ENCODE measurements around the gene BGN.

Gene BGN

DNA sequence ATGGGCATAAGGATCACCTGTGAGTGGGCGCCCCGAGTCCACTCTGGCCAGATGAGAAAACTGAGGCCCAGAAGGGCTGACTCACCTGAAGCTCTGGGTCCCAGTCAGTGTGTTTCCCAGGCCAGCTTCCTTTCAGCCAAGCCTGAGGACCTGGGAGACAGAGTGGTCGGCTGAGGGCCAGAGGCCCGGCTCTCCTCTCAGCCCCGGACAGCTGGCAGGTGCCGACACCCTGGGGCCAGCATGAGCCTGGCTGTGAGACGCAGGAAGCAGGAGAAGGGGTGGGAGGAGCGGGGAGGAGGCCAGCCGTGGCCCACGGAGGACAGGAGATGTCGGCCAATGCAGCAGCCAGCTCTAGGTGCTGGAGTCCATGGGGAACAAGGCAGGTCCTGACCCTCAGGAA, 51.6 kb downstream of the BGN start:
- in situ Hi-C loops (cut with HindIII; ENCODE audit: low pct_ligation_motif_present, low sequenced_read_pairs): no loop called here
- no peaks in the 10 kb centered on the region for H3K36me3 ChIP-seq (replicated peaks)
- H3K4me3 ChIP-seq (ENCODE audit: low read depth, low read length): no peak overlapping the region
- no peak overlapping the region for H3K27ac ChIP-seq
- no peak for TF ChIP-seq CTCF (IDR thresholded peaks at IDR 0.05; ENCODE audit: low read depth, low read length, missing control alignments)
- DNase-seq: no peak
- no peaks in the 10 kb centered on the region for H3K27me3 ChIP-seq (replicated peaks)

DNA sequence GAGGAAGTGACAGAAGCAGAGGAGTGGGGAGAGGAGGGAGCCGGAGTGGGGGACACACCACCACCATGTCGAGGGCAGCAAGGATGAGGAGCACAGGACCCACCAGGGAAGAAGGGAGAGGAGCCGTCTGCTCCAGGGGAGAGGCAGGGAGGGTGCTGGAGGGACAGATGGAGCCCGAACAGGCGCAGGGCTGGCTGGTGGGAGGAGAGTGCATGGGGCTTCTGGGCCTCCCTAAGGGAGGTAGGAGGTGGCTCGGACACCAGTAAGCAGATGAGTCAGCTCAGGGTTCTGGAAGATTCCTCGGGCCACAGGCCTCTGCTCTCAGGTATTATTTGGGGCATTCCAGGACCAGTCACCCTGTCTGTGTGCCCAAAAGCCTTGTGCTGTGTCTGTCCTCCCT, 52.4 kb downstream of the BGN start:
- TF ChIP-seq CTCF (IDR thresholded peaks at IDR 0.05; ENCODE audit: low read depth, low read length, missing control alignments): no peak
- DNase-seq: no peak
- H3K36me3 ChIP-seq (replicated peaks): no peaks in the 10 kb centered on the region
- no peaks in the 10 kb centered on the region for H3K27me3 ChIP-seq (replicated peaks)
- in situ Hi-C loops (cut with HindIII; ENCODE audit: low pct_ligation_motif_present, low sequenced_read_pairs): no loop called here
- no peak overlapping the region for H3K27ac ChIP-seq
- H3K4me3 ChIP-seq (ENCODE audit: low read depth, low read length): no peak overlapping the region

GRCh38 chrX:153549231-153549630, 54.5 kb downstream of the BGN start:
- Histone ChIP-seq H3K27me3 (replicated peaks) (no peaks in the 10 kb centered on the region), H3K36me3 (replicated peaks) (no peaks in the 10 kb centered on the region), H3K27ac (no peak overlapping the region), H3K4me3 (ENCODE audit: low read depth, low read length) (no peak overlapping the region)
- no peak for DNase-seq
- in situ Hi-C loops (cut with HindIII; ENCODE audit: low pct_ligation_motif_present, low sequenced_read_pairs): no loop called here
- TF ChIP-seq CTCF (IDR thresholded peaks at IDR 0.05; ENCODE audit: low read depth, low read length, missing control alignments): no peak

DNA sequence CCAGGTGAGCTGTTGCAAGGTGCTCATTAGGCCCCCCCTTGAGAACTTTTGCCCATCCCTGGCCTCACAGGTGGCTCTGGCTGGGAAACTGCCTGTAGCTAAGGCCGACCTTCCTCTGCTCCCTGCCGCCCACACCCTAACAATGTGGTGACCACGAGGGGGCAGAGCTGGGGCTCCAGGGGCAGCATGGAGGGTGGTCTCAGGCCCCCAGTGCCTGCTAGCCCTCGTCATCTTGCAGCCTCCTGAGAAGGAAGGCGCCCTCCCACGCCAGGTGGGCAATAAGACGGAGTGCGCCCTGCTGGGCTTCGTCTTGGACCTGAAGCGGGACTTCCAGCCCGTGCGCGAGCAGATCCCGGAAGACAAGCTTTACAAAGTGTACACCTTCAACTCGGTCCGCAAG, 55.0 kb downstream of the BGN start:
- Histone ChIP-seq H3K36me3 (replicated peaks) (no peaks in the 10 kb centered on the region), H3K27ac (no peak overlapping the region), H3K27me3 (replicated peaks) (no peaks in the 10 kb centered on the region), H3K4me3 (ENCODE audit: low read depth, low read length) (no peak overlapping the region)
- in situ Hi-C loops (cut with HindIII; ENCODE audit: low pct_ligation_motif_present, low sequenced_read_pairs): no loop called here
- peak; percentile 3 for TF ChIP-seq CTCF (IDR thresholded peaks at IDR 0.05; ENCODE audit: low read depth, low read length, missing control alignments)
- DNase-seq: no peak

DNA sequence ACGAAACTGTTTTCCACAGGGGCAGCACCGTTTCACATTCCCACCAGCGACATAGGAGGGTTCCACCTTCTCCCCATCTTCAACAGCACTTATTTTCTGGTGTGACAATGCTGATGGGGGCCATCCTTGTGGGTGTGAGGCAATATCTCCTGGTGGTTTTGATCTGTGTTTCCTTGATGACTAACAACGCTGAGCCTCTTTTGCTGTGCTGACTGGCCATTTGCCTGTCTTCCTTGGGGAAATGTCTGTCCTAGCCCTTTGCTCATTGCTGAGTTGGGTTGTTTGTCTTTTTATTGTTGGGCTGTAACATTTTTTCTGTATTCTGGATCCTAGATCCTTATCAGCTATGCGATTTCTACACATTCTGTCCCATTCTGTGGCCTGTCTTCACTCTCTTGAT, 56.4 kb downstream of the BGN start:
- H3K36me3 ChIP-seq (replicated peaks): no peaks in the 10 kb centered on the region
- no peak for TF ChIP-seq CTCF (IDR thresholded peaks at IDR 0.05; ENCODE audit: low read depth, low read length, missing control alignments)
- H3K4me3 ChIP-seq (ENCODE audit: low read depth, low read length): no peak overlapping the region
- no peak overlapping the region for H3K27ac ChIP-seq
- in situ Hi-C loops (cut with HindIII; ENCODE audit: low pct_ligation_motif_present, low sequenced_read_pairs): no loop called here
- peak; percentile 16 for DNase-seq
- H3K27me3 ChIP-seq (replicated peaks): no peaks in the 10 kb centered on the region

DNA sequence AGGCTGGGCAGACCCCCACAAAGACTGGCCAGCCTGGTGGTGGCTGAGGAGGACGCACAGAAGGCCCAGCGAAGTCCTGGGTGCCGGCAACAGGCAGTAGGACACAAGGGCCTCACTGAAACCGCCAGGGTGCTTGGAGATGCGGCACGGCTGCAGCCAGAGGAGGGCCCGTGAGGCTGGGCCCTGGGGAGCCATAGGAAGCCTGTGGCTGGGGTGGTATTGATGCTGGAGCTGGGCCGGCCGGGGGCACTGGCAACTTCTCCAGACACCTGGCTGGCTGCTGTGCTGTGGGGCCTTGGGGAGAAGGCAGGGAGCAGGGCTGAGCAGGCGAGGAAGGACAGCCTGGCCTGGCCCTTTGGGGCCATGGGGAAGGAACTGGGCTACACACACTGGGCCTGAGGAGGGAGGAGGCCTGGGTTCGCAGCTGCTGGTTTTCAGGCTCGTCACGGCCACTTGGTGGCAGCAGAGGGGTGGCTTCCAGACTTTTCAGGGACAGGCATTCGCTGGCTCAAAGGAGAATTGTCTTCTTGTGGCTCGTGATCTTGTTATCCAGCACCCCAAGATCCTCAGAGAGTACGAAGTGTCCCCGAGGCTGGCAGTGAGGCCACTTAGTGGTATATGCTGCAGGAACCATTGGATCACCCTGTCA, 59.9 kb downstream of the BGN start:
- peak; percentile 22 for DNase-seq
- TF ChIP-seq CTCF (IDR thresholded peaks at IDR 0.05; ENCODE audit: low read depth, low read length, missing control alignments): peak; percentile 81
- Histone ChIP-seq H3K4me3 (ENCODE audit: low read depth, low read length) (no peak overlapping the region), H3K27me3 (replicated peaks) (no peaks in the 10 kb centered on the region), H3K27ac (no peak overlapping the region), H3K36me3 (replicated peaks) (no peaks in the 10 kb centered on the region)
- in situ Hi-C loops (cut with HindIII; ENCODE audit: low pct_ligation_motif_present, low sequenced_read_pairs): no loop called here

All from brain microvascular endothelial cell (primary cell).